GM21619 (cell line): ENCODE results near the gene KCNQ5.
"Not testable (repeated sequence)": the region's sequence is repeated elsewhere in the genome, so short reads cannot be mapped to it uniquely, and the experiment has no call there.

ENCODE experiments used
- ATAC-seq: cut with Tn5 transposase; IDR thresholded peaks from one replicate; pipeline ENCODE4 v1.9.1; 2021; ENCODE audit not compliant: unreplicated experiment

The KCNQ5 gene

DNA sequence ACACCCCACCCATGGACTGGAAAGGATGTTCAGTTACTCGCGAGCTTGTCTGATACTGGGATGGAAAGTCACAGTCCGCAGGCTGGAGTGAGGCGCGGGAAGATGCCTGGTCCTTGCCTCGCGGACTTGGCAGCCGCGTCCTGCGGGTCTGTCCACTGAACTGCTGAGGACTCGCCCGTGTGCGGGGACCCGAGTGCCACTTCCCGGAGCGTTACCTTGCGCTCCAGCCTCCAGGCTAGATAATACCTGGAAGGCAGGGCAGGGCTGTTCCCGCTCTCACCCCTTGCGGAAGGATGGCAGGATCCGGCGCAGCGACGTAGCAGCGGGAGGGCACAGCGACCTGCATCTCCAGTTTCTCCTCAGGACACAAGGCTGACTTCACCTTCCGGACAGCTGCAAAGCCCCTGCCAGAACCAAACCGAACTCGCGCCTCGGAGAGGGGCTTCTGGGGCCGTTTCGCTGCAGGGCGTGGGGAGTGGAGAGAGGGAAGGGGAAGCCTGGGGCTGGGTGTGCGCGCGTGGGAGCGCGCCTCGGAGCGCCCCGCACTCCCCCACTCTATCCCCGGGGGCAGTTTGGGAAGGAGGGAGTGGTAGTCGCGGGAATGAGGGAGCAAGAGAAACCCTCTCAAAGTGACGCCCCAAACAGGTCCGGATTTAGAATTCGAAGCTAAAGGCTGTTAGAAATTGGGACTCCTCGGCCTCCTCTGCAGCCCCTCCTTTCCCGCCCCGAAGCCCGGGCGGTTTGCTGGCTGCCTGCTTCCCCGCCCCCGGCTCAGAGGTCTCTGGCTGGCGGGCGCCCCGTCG lies at the start of gene KCNQ5:
KCNQ5 (plus strand) TSS at position 774 of the 803 bp plus-strand sequence.
- no peak for ATAC-seq

DNA sequence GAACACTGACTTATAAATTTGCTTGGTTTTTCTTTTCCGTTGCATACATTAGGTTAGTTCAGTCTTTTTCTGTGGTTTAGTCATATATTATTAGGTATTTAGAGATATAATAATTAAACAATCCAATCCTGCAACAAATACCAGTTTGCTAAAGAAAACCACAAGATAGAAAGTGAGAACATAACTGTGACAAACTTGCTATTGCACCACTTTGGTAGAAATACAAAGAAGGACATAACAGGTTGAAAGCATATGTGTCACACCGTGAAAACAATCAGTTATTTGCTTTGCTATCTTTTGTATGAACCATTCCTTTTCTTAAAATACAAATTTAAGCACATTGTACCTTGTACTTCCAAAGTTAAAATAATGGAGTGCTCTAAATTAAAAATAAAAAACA lies 42.0 kb upstream of the KCNQ5 start:
- peak; percentile 80 for ATAC-seq

DNA sequence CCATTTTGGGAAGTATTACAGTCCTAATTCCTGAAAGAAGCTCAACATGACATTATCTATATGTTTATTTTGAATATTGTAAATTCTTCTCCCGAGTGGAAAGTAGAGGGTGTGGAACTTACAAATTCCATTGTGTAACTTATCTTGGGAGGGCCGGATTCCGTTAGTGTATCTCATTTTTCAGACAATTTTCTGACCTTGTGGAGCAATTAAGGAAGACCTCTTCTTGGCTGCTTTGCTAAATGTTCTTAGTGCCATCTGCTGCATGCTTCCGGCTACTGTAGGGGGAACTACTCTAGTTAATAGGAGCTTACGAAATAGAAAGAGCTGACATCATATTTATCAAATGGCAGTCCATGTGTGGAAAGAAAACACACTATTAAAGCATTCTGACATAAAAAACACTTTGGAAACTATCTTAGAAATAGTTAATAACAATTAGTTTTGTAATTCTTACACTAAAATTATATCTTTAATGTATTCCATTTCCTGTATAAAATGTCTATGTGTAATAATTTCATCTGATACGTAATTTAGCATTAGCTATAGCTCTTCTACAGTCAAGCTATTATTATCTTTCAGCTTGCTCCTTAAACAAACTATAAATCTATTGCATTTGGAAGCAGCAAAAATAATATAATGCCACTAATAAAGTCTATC lies 41.5 kb upstream of the KCNQ5 start:
- peak; percentile 75 for ATAC-seq

DNA sequence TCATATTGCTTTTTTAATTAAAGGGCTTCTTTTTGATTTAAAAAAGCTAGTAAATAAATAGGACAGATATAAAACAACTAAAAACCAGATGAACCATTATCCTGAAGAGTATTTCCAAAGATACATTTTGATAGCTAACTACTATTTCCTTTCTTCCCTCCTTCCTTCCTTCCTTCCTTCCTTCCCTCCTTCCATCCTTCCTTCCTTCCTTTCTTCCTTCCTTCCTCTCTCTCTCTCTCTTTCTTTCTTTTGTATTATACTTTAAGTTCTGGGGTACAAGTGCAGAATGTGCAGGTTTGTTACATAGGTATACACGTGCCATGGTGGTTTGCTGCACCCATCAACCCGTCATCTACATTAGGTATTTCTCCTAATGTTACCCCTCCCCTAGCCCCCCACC lies 40.9 kb upstream of the KCNQ5 start:
- not testable (repeated sequence) for ATAC-seq

DNA sequence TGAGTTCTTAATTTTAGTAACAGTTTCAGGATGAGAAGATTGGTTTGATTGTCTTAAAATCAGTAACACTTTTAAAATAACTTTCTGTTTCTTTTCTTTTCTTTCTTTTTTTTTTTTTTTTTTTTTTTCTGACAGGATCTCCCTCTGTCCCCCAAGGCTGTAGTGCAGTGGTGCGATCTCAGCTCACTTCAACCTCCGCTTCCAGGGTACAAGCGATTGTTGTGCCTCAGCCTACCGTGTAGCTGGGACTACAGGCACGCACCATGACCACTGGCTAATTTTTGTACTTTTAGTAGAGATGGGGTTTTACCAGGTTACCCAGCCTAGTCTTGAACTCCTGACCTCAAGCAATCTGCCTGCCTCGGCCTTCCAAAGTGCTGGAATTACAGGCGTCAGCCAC lies 33.7 kb upstream of the KCNQ5 start:
- no peak for ATAC-seq

DNA sequence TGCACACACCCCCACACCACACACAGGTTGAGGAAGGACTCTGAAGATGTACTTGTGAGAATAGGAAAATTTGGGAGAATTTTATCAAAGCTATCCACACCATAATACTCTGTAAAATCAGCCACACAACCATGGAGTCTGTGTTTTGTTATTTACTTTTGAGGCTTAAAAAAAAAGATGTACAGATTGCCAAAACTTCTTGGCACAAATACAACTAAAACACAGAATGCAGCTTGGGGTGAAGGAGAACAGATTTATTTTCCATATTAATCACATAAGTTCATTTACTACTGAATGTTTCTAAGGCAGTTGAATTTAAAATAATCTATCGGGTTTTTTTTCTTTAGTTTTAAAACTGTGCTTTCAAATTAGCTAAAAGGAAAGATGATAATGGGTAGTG lies 32.8 kb upstream of the KCNQ5 start:
- ATAC-seq = no peak

GRCh38 chr6:72595812-72596211 lies 26.1 kb upstream of the KCNQ5 start:
- peak; percentile 84 for ATAC-seq

- no peak for ATAC-seq
These were observed 5.4 kb upstream of the KCNQ5 start for GRCh38 chr6:72616406-72617015.

DNA sequence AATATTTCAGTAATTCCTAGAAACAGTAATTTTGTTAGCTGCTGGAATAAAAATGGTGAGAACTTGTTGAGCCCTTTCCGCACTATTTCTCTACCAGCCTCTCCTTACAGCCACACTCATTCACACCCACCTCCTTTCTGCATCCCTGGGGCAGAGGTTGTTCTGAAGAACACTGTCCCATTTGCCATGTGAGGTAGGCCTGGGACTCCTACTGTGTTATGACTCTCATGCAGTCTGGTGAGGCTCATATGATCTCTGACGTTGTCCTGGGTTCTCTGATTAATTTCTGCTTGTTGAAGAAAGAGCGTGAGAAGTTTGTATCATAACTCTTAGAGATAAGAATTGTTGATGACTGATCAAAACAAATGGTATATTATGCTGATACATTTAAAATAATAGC lies 4.1 kb upstream of the KCNQ5 start:
- no peak for ATAC-seq

DNA sequence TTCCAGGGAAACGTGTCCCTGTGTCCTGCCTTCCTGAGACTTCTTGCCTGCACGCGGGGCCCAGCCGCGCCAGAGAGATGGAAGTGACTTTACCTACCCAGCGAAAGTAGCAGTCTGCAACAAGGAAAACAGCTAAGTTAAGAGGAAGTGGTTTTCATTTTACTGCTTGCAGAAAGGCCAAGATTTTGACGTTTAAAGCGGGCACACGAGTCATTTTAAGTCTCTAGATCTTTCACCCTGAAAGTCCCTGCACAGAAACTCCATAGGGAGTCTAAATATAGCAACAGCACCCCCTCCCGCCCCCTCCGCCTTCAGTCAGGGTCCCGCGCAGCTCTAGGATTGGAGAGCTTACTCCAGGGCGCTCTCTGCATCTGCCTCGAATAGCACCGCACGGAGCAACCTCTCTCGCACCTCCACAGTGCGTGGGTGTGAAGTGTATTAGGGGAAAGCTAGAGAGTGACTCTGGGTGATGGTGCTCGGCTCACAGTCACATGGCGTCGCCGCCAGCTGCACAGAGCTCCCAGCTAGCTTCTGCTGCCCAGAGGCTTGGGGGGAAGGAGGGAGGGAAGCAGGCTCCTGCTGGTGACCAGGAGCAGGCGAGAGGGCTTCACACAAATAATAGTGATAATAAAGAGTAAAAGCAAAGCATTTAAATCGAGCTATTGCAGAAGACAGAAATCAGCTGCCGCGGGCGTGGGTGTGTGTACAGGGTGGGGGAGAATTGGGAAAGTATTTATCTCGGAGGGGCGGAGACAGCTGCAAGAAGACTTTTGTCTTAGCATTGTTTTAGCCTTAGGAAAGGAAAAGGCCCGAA lies 1.8 kb upstream of the KCNQ5 start:
- ATAC-seq = peak; percentile 56

GRCh38 chr6:72620871-72621290 lies 983 bp upstream of the KCNQ5 start:
- ATAC-seq = no peak

DNA sequence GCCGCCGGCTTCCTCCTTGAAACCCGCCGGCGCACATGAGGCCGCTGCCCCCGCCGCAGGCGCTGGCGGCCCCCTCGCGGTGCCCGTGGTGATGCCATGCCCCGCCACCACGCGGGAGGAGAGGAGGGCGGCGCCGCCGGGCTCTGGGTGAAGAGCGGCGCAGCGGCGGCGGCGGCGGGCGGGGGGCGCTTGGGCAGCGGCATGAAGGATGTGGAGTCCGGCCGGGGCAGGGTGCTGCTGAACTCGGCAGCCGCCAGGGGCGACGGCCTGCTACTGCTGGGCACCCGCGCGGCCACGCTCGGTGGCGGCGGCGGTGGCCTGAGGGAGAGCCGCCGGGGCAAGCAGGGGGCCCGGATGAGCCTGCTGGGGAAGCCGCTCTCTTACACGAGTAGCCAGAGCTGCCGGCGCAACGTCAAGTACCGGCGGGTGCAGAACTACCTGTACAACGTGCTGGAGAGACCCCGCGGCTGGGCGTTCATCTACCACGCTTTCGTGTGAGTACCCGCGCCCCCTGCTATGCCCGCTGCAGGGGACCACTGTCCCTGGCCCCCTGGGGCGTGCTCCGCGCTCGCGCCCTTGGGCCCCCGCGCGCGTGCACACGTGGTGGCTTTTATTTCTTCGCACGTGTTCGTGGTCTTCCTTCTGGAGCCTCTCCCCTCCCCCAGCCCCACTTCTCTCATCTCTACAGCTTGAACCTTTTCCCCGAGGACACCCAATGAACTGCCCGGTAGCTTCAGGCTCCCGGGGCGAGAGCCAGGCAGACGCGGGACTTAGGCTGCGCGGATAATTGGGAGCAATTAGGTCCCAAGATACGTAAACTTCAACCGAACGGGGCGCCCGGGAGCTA lies 453 bp downstream of the KCNQ5 start:
- peak; percentile 12 for ATAC-seq

DNA sequence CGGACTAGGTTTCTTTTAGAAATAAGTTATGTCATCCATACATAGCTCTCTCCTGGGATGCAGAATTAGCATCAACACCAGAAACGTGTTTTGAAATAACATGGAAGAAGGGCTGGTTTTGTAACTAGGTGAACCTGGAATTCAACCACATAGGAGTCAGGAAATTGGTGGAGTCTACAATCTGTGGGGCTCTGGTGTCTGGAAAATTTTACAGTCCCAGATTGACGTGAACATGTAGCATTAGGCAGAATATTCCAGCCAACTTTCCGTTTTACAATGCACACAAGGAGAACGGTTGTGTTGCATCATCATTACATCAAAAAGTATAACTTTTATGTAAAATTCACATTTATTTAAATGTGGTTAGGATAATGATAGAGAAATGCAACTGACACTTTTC lies 1.9 kb downstream of the KCNQ5 start:
- ATAC-seq = no peak

- no peak for ATAC-seq
These were observed 2.8 kb downstream of the KCNQ5 start for GRCh38 chr6:72624557-72625160.

- peak; percentile 38 for ATAC-seq
These were observed 4.3 kb downstream of the KCNQ5 start for GRCh38 chr6:72626126-72626525.

DNA sequence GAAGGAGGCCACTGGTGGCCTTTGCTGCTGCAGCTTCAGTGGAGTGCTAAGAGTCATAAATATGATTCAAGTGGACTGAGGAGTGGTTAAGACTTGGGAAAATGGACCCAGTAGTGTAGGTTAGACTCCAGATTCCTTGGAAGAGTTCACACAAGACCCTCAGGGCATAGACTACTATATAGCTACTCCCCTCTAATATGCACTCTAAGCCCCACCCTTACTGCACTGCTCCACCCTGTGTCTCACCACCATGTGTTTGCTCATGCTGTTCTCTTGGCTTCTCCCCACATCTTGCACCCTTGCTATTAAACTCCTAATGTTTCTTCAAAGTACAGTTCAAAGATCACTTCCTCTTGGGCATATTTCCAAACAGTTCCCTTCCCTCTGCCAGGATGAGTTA lies 5.7 kb downstream of the KCNQ5 start:
- ATAC-seq = no peak

DNA sequence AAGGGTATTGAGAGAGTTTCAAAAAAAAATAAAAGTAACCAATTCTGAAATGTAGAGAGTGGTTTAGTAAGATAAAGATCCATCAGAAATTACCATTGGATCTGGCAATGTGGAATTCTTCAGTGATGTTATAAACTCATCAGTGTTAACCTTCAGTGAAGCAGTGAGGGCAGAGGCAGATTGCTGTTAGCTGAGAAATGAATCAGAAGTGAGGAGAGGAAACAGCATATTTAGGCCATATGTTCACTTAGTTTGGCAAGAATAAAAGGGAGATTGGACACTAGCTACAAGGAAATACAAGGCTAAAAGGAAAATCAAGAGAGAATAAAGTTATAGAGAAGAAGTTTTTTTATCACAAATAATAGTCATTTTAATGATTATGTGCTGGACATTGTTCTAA lies 9.6 kb downstream of the KCNQ5 start:
- ATAC-seq = no peak

- no peak for ATAC-seq
These were observed 13.8 kb downstream of the KCNQ5 start for GRCh38 chr6:72635636-72636035.

DNA sequence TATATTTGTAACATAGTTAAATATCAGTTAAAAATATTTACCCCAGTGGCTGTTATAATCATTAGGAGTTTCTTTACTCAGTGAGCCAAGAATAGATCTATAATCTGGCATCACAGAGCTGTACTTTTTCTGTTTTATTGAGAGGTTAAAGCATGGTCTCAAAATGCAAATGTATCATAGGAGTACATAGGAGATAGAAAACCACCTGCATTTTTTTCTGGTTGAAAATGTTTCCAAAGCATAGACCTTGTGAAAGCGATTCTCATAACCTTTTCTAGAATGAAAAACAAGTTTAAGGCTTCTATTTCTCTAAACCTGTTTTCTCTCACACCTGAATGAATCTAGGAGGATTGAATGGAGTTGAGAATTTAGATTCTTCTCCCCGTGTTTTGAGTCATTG lies 14.4 kb downstream of the KCNQ5 start:
- peak; percentile 95 for ATAC-seq

GRCh38 chr6:72636786-72637185 lies 14.9 kb downstream of the KCNQ5 start:
- no peak for ATAC-seq
